Nephron progenitor cell (in vitro differentiated cells): Measurements from ENCODE around the gene ERN2.
A peak's percentile ranks its signal among the peaks of the same experiment; 100 is the strongest.

Source experiments
- DNase-seq: peaks from one replicate; pipeline ENCODE4 v3.0.0; 2021
- H3K27ac Mint-ChIP-seq: 2 replicates; pipeline ENCODE4 v1.8.0; 2021; ENCODE audit warnings: mild to moderate bottlenecking, moderate library complexity, mixed read lengths
- H3K27me3 Mint-ChIP-seq: 2 replicates; pipeline ENCODE4 v1.8.0; 2021; ENCODE audit warnings: mild to moderate bottlenecking, low read depth, mixed read lengths; ENCODE audit not compliant: poor library complexity
- H3K36me3 Mint-ChIP-seq: 2 replicates; pipeline ENCODE4 v1.8.0; 2021; ENCODE audit warnings: low read depth, mixed read lengths
- H3K4me1 Mint-ChIP-seq: 2 replicates; pipeline ENCODE4 v1.8.0; 2021; ENCODE audit warnings: mixed read lengths
- H3K4me3 Mint-ChIP-seq: 2 replicates; pipeline ENCODE4 v1.8.0; 2021; ENCODE audit warnings: mild to moderate bottlenecking, moderate library complexity, mixed read lengths
- H3K9me3 Mint-ChIP-seq: 2 replicates; pipeline ENCODE4 v1.8.0; 2021; ENCODE audit warnings: mild to moderate bottlenecking, moderate library complexity, mixed read lengths
- CTCF ChIP-seq: fragments of 200-600 bp; sonication (generic); IDR thresholded peaks from 2 replicates; pipeline ENCODE4 v1.5.0; 2021; ENCODE audit warnings: antibody characterized with exemption

The ERN2 gene

GRCh38 chr16:23701045-23701444, 12.0 kb downstream of the ERN2 start:
- H3K27me3 Mint-ChIP-seq: peaks cover 13% of the 10 kb centered on the region
- no peak for TF ChIP-seq CTCF
- peaks cover 15% of the 10 kb centered on the region for H3K9me3 Mint-ChIP-seq
- peaks cover 5% of the 10 kb centered on the region for H3K36me3 Mint-ChIP-seq
- no peak overlapping the region for H3K27ac Mint-ChIP-seq
- H3K4me3 Mint-ChIP-seq: no peak overlapping the region
- H3K4me1 Mint-ChIP-seq: peaks cover 11% of the 10 kb centered on the region
- no peak for DNase-seq

- Mint-ChIP-seq H3K27ac (no peak overlapping the region), H3K27me3 (peaks cover 11% of the 10 kb centered on the region), H3K36me3 (peaks cover 5% of the 10 kb centered on the region), H3K4me3 (no peak overlapping the region), H3K4me1 (peaks cover 12% of the 10 kb centered on the region), H3K9me3 (peaks cover 15% of the 10 kb centered on the region)
- DNase-seq: peak; percentile 14
- TF ChIP-seq CTCF: no peak
Observed at GRCh38 chr16:23700509-23700908, 12.5 kb downstream of the ERN2 start.

- no peak overlapping the region for H3K4me3 Mint-ChIP-seq
- DNase-seq: no peak
- peaks cover 11% of the 10 kb centered on the region for H3K27me3 Mint-ChIP-seq
- H3K4me1 Mint-ChIP-seq: peaks cover 15% of the 10 kb centered on the region
- H3K27ac Mint-ChIP-seq: no peak overlapping the region
- peaks cover 15% of the 10 kb centered on the region for H3K9me3 Mint-ChIP-seq
- H3K36me3 Mint-ChIP-seq: peaks cover 5% of the 10 kb centered on the region
- no peak for TF ChIP-seq CTCF
Observed at GRCh38 chr16:23700093-23700492, 12.9 kb downstream of the ERN2 start.

- Mint-ChIP-seq H3K9me3 (peaks cover 15% of the 10 kb centered on the region), H3K27ac (no peak overlapping the region), H3K4me1 (peaks cover 24% of the 10 kb centered on the region), H3K36me3 (peaks cover 5% of the 10 kb centered on the region), H3K4me3 (no peak overlapping the region), H3K27me3 (peaks cover 11% of the 10 kb centered on the region)
- no peak for TF ChIP-seq CTCF
- no peak for DNase-seq
Observed at GRCh38 chr16:23699100-23699499, 13.9 kb downstream of the ERN2 start.

GRCh38 chr16:23695756-23696155, 17.3 kb downstream of the ERN2 start:
- H3K27me3 Mint-ChIP-seq: peaks cover 3% of the 10 kb centered on the region
- no peak for DNase-seq
- TF ChIP-seq CTCF: no peak
- H3K36me3 Mint-ChIP-seq: no peaks in the 10 kb centered on the region
- H3K4me1 Mint-ChIP-seq: peaks cover 22% of the 10 kb centered on the region
- H3K4me3 Mint-ChIP-seq: peak overlapping the region; percentile 23
- no peak overlapping the region for H3K27ac Mint-ChIP-seq
- no peaks in the 10 kb centered on the region for H3K9me3 Mint-ChIP-seq

- H3K4me1 Mint-ChIP-seq: peaks cover 17% of the 10 kb centered on the region
- H3K36me3 Mint-ChIP-seq: peaks cover 2% of the 10 kb centered on the region
- H3K9me3 Mint-ChIP-seq: no peaks in the 10 kb centered on the region
- H3K27me3 Mint-ChIP-seq: no peaks in the 10 kb centered on the region
- peak overlapping the region; percentile 81 for H3K4me3 Mint-ChIP-seq
- peak overlapping the region; percentile 87 for H3K27ac Mint-ChIP-seq
- DNase-seq: peak; percentile 75
- no peak for TF ChIP-seq CTCF
Observed at GRCh38 chr16:23694644-23695373, 18.2 kb downstream of the ERN2 start.
